AG04449 (cell line): ENCODE measurements around the gene ARHGAP26.

Source experiments
- CTCF ChIA-PET: fragments of 350-600 bp; formaldehyde crosslinking; extraction: SDS; loops from one replicate; lab custom pipeline; 2021; ENCODE audit warnings: antibody characterized with exemption; lab: Yijun Ruan, JAX
- POLR2A ChIA-PET: fragments of 400-600, 350-600 bp; formaldehyde crosslinking; extraction: SDS; loops from one replicate; lab custom pipeline; 2020; ENCODE audit warnings: antibody characterized with exemption, inconsistent platforms; lab: Yijun Ruan, JAX
- DNase-seq: peaks from one replicate; pipeline ENCODE4 v3.0.0-alpha.2; 2010; ENCODE audit warnings: low read depth, low spot score
- H3K4me3 ChIP-seq: 2 replicates; pipeline ENCODE4 v1.5.1; 2011; ENCODE audit warnings: low read depth, mild to moderate bottlenecking, control low read depth, low read length
- TF ChIP-seq, protein P1 (sequence below): IDR thresholded peaks from one replicate; pipeline ENCODE4 v1.5.1; 2011; ENCODE audit warnings: mild to moderate bottlenecking, moderate library complexity, low read length, control low read depth, inconsistent platforms; ENCODE audit not compliant: insufficient read depth; ENCODE audit errors: missing control alignments

ARHGAP26 gene

DNA sequence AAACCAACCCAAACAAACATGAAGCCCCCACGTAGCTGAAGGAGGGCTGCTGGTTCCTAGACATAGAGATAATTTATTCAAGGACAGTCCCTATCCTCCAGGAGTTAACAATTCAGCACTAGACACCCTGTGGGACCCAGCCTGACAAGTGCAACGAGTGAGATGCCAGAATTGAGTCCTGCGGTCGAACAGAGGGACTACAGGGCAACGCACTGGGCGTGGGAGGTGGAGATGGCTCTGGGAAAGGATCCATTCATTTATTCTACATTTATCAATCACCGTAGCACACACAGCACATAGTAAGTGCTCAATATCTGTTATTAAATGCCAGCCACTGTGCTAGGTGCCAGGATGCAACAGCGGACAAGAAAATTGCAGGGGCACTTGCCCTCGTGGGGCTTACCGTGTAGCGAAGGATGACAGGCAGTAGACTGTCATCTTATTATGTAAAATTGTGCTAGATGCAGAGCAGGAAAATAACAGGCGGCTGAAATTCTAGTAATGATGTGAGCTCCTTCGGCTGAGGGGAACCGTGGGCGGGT lies 855 bp upstream of the ARHGAP26 start:
- DNase-seq: no peak
- ChIA-PET POLR2A (interaction anchor here (1.4 to 2.3 kb wide), 2 partner anchors 10 to 16 kb away, joined by 7 to 12 read pairs; no protein-coding TSS in a partner anchor), CTCF (interaction anchor here (0.8 to 6.1 kb wide), 10 partner anchors 10 to 112 kb away, joined by 3 to 53 read pairs (median 8); no protein-coding TSS in a partner anchor)
- TF ChIP-seq, protein P1, sequence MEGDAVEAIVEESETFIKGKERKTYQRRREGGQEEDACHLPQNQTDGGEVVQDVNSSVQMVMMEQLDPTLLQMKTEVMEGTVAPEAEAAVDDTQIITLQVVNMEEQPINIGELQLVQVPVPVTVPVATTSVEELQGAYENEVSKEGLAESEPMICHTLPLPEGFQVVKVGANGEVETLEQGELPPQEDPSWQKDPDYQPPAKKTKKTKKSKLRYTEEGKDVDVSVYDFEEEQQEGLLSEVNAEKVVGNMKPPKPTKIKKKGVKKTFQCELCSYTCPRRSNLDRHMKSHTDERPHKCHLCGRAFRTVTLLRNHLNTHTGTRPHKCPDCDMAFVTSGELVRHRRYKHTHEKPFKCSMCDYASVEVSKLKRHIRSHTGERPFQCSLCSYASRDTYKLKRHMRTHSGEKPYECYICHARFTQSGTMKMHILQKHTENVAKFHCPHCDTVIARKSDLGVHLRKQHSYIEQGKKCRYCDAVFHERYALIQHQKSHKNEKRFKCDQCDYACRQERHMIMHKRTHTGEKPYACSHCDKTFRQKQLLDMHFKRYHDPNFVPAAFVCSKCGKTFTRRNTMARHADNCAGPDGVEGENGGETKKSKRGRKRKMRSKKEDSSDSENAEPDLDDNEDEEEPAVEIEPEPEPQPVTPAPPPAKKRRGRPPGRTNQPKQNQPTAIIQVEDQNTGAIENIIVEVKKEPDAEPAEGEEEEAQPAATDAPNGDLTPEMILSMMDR: no peak
- H3K4me3 ChIP-seq: peak overlapping the region; percentile 99

DNA sequence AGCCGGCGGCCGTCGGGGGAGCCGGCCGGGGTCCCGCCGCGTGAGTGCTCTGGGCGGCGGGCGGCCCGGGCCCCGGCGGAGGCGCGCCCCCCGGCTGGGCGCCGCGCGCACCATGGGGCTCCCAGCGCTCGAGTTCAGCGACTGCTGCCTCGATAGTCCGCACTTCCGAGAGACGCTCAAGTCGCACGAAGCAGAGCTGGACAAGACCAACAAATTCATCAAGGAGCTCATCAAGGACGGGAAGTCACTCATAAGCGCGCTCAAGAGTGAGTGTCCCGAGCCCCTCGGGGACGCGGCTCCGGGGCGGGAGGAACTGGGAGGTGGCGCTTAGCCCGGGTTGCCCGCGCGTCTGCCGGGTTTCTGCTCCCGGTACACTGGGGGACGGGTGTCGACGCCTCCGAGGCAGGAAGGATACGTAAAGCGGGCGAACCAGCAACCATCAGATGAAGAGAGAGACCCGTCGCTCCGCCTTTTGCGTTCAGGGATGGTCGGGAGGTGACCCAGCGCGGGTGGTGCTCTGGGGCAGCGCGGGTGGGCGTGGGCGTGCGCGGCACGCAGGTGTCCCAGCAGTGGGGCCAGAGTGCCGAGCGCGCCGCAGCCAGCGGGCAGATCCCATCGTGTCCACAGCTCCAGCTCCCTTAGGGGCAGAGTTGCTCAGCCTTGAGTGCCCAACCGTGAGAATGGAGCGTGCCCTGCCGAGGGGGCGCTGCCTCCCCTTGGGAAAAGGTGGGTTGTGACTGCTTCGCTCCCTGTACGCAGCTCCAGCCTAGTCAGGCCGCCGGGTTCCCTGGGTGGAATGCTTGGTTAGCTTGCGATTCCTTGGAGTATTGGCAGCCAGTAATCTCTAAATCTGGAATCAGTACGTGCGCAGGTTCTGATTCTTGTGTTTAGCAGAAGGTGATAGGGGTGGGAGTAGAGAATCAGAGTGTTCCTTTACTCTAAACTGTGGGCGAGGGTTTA lies 753 bp downstream of the ARHGAP26 start:
- TF ChIP-seq, protein P1: peak; percentile 4
- H3K4me3 ChIP-seq: peak overlapping the region; percentile 99
- DNase-seq: no peak
- ChIA-PET POLR2A (interaction anchor here (0.8 to 2.3 kb wide), 6 partner anchors 8 to 77 kb away, joined by 3 to 12 read pairs (median 4); no protein-coding TSS in a partner anchor), CTCF (interaction anchor here (0.7 to 6.1 kb wide), 20 partner anchors 9 to 117 kb away, joined by 3 to 53 read pairs (median 6); no protein-coding TSS in a partner anchor)

DNA sequence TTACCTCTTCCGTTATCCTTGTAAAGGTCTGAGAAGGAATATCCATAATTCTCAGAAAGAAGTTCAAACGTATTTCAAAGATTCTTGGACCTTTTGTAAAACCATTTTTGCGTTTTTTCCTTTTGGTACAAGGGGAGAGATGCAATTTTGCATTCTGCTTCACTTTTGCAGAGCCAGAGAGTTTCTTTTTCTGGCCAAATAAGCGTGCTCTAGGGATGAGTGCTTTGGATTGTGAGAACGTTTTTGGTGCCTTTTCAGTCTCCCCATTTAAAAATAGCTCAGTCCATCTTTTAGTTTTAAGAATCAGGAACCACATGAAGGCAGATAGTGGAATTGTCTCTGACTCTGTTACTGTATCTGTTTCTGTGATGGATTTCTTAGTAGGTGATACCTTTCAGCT lies 1.5 kb downstream of the ARHGAP26 start:
- ChIA-PET POLR2A (interaction anchor here (0.9 kb wide), 1 partner anchor 48 kb away, joined by 3 read pairs; no protein-coding TSS in a partner anchor), CTCF (interaction anchor here (0.9 to 6.1 kb wide), 13 partner anchors 13 to 117 kb away, joined by 3 to 53 read pairs (median 6); no protein-coding TSS in a partner anchor)
- TF ChIP-seq, protein P1: no peak
- peak overlapping the region; percentile 99 for H3K4me3 ChIP-seq
- DNase-seq: no peak

DNA sequence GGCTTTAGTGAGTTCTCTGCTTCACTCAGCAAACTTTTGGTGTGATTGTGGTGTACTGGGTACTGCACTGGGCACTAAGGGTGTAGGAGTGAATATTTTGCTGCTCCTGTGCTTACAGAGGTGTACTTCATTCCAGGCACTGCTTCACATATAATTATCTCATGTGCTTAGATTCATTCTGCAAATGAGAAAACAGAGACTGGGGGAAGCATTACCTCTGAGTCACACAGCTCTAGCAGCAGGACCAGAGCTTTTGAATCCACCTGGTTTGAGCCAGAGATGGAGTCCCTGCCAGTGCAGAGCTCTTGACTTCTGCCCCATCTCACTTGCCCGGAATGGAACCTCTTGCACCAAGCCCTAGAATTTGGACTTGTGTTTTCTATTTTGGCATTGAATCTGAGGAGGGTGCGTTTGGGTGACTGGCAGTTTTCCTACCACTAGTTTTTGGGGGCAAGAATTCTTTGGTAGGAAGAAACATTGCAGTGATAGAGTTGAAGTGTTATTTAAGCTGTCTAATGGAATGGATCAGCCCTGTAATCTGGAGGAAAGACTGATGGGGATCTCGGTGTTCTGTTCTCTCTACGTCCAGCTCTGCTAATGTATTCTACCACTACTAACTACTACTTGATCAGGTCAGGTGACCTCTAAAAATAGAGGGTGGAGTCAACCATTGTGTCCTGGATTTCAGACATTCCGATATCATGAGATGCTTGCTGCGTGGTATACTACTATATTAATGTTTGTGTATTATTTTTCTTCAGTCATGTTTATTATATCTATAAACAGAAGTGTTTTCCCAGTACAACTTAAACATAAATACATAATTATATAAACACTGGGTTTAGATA lies 2.5 kb downstream of the ARHGAP26 start:
- no peak overlapping the region for H3K4me3 ChIP-seq
- TF ChIP-seq, protein P1: no peak
- ChIA-PET CTCF (interaction anchor here (0.6 to 6.1 kb wide), 11 partner anchors 12 to 116 kb away, joined by 3 to 53 read pairs (median 4); no protein-coding TSS in a partner anchor), POLR2A (interaction anchor here (0.9 kb wide), 1 partner anchor 1136 kb away, joined by 3 read pairs; the partner anchor contains the start of genes HDAC3 and RELL2)
- DNase-seq: no peak

DNA sequence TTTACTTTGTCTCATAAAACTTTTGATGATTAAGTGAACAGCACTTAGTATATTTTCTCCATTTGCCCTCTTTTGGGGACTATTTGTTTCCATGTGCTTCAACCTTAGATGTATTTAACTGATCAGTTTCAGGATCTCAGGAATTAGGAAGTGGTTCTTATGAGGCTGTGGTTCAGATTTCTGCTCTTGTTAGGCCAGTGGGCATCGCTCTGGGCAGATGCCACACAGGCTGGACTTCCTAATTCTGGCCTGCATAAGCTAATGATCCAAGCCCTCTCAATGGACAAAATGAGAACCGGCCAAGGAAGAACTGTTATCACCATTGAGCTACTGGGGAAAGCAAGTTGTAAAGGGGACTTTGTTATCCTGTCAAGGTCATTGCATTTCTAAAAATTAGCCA lies 6.9 kb downstream of the ARHGAP26 start:
- H3K4me3 ChIP-seq: no peak overlapping the region
- CTCF ChIA-PET: interaction anchor here (2.4 kb wide), 1 partner anchor 64 kb away, joined by 10 read pairs; no protein-coding TSS in a partner anchor
- POLR2A ChIA-PET: no interaction called here
- TF ChIP-seq, protein P1: no peak
- DNase-seq: no peak
